HepG2 (cell line): Measurements from ENCODE around the gene FLYWCH1. TPM values are rescaled to one million over a fixed set of nuclear protein-coding genes. Genes with fewer than 3 reads are reported as not detected.

Source experiments
- BCL6 ChIP-seq: IDR thresholded peaks from 2 replicates; pipeline ENCODE4 v1.6.1; 2016; ENCODE audit warnings: missing genetic modification reagents, missing compliant biosample characterization
- CSRNP2 ChIP-seq: sonication (generic); formaldehyde crosslinking; conservative IDR thresholded peaks from 2 replicates; pipeline ENCODE4 v1.8.0; 2022; ENCODE audit warnings: low read depth, missing genetic modification reagents
- MAZ ChIP-seq, 2 experiments: sonication (generic) in 1 of 2; formaldehyde crosslinking in 1 of 2; IDR thresholded peaks; 2 replicates each; pipeline versions ENCODE4 v1.5.0 to v1.6.1; 2012 to 2020; ENCODE audit warnings: low read depth in 2 of 2, mild to moderate bottlenecking in 2 of 2, borderline replicate concordance in 1 of 2, improper control_type of control experiment in 1 of 2, low read length in 1 of 2, missing genetic modification reagents in 1 of 2, moderate library complexity in 1 of 2
- MLX ChIP-seq: IDR thresholded peaks from 2 replicates; pipeline ENCODE4 v1.6.1; 2016
- NR2F1 ChIP-seq, 2 experiments: fragments of 450-650 bp in 1 of 2; formaldehyde crosslinking in 1 of 2; IDR thresholded peaks; 2 replicates each; pipeline versions ENCODE4 v1.5.0 to v1.6.1; 2016 to 2020; ENCODE audit warnings: mild to moderate bottlenecking in 1 of 2, missing compliant biosample characterization in 1 of 2, missing genetic modification reagents in 1 of 2, moderate library complexity in 1 of 2
- NRL ChIP-seq: sonication (generic); formaldehyde crosslinking; IDR thresholded peaks from 2 replicates; pipeline ENCODE4 v1.5.0; 2020; ENCODE audit warnings: missing genetic modification reagents, mild to moderate bottlenecking, moderate library complexity, borderline replicate concordance
- PLRG1 ChIP-seq: fragments of 450-650 bp; conservative IDR thresholded peaks from 2 replicates; pipeline ENCODE4 v1.6.1; 2016
- RELA ChIP-seq: sonication (generic); formaldehyde crosslinking; IDR thresholded peaks from 2 replicates; pipeline ENCODE4 v1.4.0; 2020; ENCODE audit warnings: missing genetic modification reagents
- REPIN1 ChIP-seq: sonication (generic); formaldehyde crosslinking; IDR thresholded peaks from 2 replicates; pipeline ENCODE4 v1.8.0; 2022; ENCODE audit warnings: missing genetic modification reagents, low read depth, mild to moderate bottlenecking, borderline replicate concordance
- RFXANK ChIP-seq: IDR thresholded peaks from 2 replicates; pipeline ENCODE4 v1.6.1; 2016
- SAFB2 ChIP-seq: sonication (generic); formaldehyde crosslinking; IDR thresholded peaks from 2 replicates; pipeline ENCODE4 v1.5.1; 2020; ENCODE audit warnings: missing genetic modification reagents, low read depth, mild to moderate bottlenecking, borderline replicate concordance
- TBX2 ChIP-seq: sonication (generic); formaldehyde crosslinking; IDR thresholded peaks from 2 replicates; pipeline ENCODE4 v1.5.0; 2020; ENCODE audit warnings: missing genetic modification reagents, mild to moderate bottlenecking, borderline replicate concordance
- ZBTB4 ChIP-seq: sonication (generic); formaldehyde crosslinking; IDR thresholded peaks from 2 replicates; pipeline ENCODE4 v1.4.0; 2020; ENCODE audit warnings: missing genetic modification reagents, mild to moderate bottlenecking, borderline replicate concordance
- ZNF143 ChIP-seq: sonication (generic); formaldehyde crosslinking; IDR thresholded peaks from 2 replicates; pipeline ENCODE4 v1.4.0; 2020; ENCODE audit warnings: missing genetic modification reagents
- ZNF354B ChIP-seq: sonication (generic); formaldehyde crosslinking; IDR thresholded peaks from 2 replicates; pipeline ENCODE4 v1.8.0; 2022; ENCODE audit warnings: mild to moderate bottlenecking, missing genetic modification reagents
- ZNF430 ChIP-seq: sonication (generic); formaldehyde crosslinking; IDR thresholded peaks from 2 replicates; pipeline ENCODE4 v1.9.0; 2021; ENCODE audit warnings: mild to moderate bottlenecking, missing genetic modification reagents
- ZNF563 ChIP-seq: sonication (generic); formaldehyde crosslinking; IDR thresholded peaks from 2 replicates; pipeline ENCODE4 v1.8.0; 2022; ENCODE audit warnings: mild to moderate bottlenecking, moderate library complexity, missing genetic modification reagents
- ZNF781 ChIP-seq: sonication (generic); formaldehyde crosslinking; IDR thresholded peaks from 2 replicates; pipeline ENCODE4 v1.5.1; 2020; ENCODE audit warnings: borderline replicate concordance, mild to moderate bottlenecking, missing genetic modification reagents; ENCODE audit errors: not compliant biosample characterization
- ZSCAN22 ChIP-seq: sonication (generic); formaldehyde crosslinking; IDR thresholded peaks from 2 replicates; pipeline ENCODE4 v1.4.0; 2020; ENCODE audit warnings: mild to moderate bottlenecking, missing genetic modification reagents
- polyA plus RNA-seq, 8 experiments: library from polyadenylated mRNA; depleted of rRNA in 3 of 8; stranded (reverse) in 7 of 8; unstranded in 1 of 8; fragments of >200 nt; fragmentation: Illumina TruSeq in 4 of 8; extraction: Trizol in 4 of 8; gene quantifications; 2 replicates each; pipeline versions ENCODE4 v1.2.1 to v1.2.3, GENCODE V29; 2011 to 2016; ENCODE audit warnings: low read depth in 4 of 8, missing spikeins in 1 of 8, mixed read lengths in 1 of 8; ENCODE audit not compliant: insufficient read depth in 1 of 8
- total RNA-seq, 5 experiments: library from RNA; depleted of rRNA; stranded (reverse); fragments of >200 nt; fragmentation: Illumina TruSeq; extraction: Trizol; gene quantifications; 2 replicates each; pipeline ENCODE4 v1.2.3, GENCODE V29; 2016; ENCODE audit warnings: low read depth in 1 of 5

The FLYWCH1 gene
- total and polyA plus RNA-seq, 2 of the 13 experiments (the other 11 are each of a cell fraction or from before 2014, with no cell fraction given): 7.3 to 12.4 TPM

- TF ChIP-seq ZBTB4 (CRISPR knock-in tag) (no peak), RELA (CRISPR knock-in tag) (no peak), MLX (no peak), RFXANK (CRISPR knock-in tag) (no peak; the same call in 1 of the 2 replicates), ZSCAN22 (CRISPR knock-in tag) (no peak), ZNF430 (CRISPR knock-in tag) (peak; percentile 80; the same call in 1 of the 2 replicates), TBX2 (CRISPR knock-in tag) (peak; percentile 89), PLRG1 (no peak), CSRNP2 (CRISPR knock-in tag) (no peak), ZNF354B (CRISPR knock-in tag) (0 out of 2 replicates have a peak, but pooled peaks have one; percentile 52), ZNF563 (peak; percentile 79), MAZ (IDR thresholded peaks at IDR 0.05; ENCODE audit: borderline replicate concordance, low read depth, low read length) (no peak), MAZ (CRISPR knock-in tag; IDR thresholded peaks at IDR 0.05; ENCODE audit: low read depth) (peak; percentile 92), ZNF781 (CRISPR knock-in tag) (no peak), REPIN1 (peak; percentile 42; the same call in 1 of the 2 replicates), NRL (CRISPR knock-in tag) (peak; percentile 81; the same call in 1 of the 2 replicates), NR2F1 (CRISPR knock-in tag; IDR thresholded peaks at IDR 0.05) (peak in 1 of 2 experiments; percentile 44; a peak in 2 of 4 replicates), BCL6 (CRISPR knock-in tag) (peak; percentile 30), SAFB2 (CRISPR knock-in tag) (peak; percentile 56; the same call in 1 of the 2 replicates), ZNF143 (CRISPR knock-in tag) (peak; percentile 96)
Measured at GRCh38 chr16:2867987-2868789, 43.5 kb upstream of the FLYWCH1 start (continued).
